PC-3 (cell line): ENCODE measurements around the gene SAAL1. TPM values are rescaled to one million over a fixed set of nuclear protein-coding genes. Genes with fewer than 3 reads are reported as not detected.

Experiments used
- ATAC-seq: fragments of 200-7000 bp; cut with Tn5 transposase; 2 replicates; pipeline ENCODE4 v1.9.1; 2020; ENCODE audit warnings: mild to moderate bottlenecking, moderate library complexity
- BruUV-seq: library from RNA; stranded (reverse); fragments of 400-500 nt; replicated peaks from 2 replicates; lab custom pipeline; 2021; lab: Mats Ljungman, UMichigan
- CTCF ChIA-PET: fragments of 300-600 bp; sonication (Branson Sonifier 250); formaldehyde crosslinking; loops from one replicate; lab custom pipeline; 2022; ENCODE audit warnings: antibody characterized with exemption; lab: Charles Lee
- POLR2A ChIA-PET: fragments of 300-600 bp; sonication (Branson Sonifier 250); formaldehyde crosslinking; loops from one replicate; lab custom pipeline; 2022; ENCODE audit warnings: antibody characterized with exemption; ENCODE audit not compliant: unreplicated experiment; lab: Charles Lee
- DNase-seq: peaks from one replicate; pipeline ENCODE4 v3.0.0-alpha.2; 2015
- H2AFZ ChIP-seq: fragments of 300-600 bp; sonication (generic); 2 replicates; pipeline ENCODE4 v1.6.0; 2016; ENCODE audit warnings: antibody characterized with exemption, low read length
- H3F3A ChIP-seq: fragments of 300-600 bp; sonication (generic); one replicate; pipeline ENCODE4 v1.6.0; 2017; ENCODE audit warnings: antibody characterized with exemption, low read length, control low read depth, mild to moderate bottlenecking; ENCODE audit not compliant: unreplicated experiment
- H3K27ac ChIP-seq: fragments of 300-600 bp; sonication (generic); 2 replicates; pipeline ENCODE4 v1.5.1; 2016; ENCODE audit warnings: mild to moderate bottlenecking, low read length
- H3K27me3 ChIP-seq: fragments of 300-600 bp; sonication (generic); 2 replicates; pipeline ENCODE4 v1.6.1; 2016; ENCODE audit warnings: low read length, mixed read lengths
- H3K36me3 ChIP-seq: fragments of 300-600 bp; sonication (generic); 2 replicates; pipeline ENCODE4 v1.6.1; 2016; ENCODE audit warnings: low read depth, mixed run types, low read length, mixed read lengths
- H3K4me1 ChIP-seq: fragments of 300-600 bp; sonication (generic); 2 replicates; pipeline ENCODE4 v1.5.1; 2016; ENCODE audit warnings: low read length; ENCODE audit not compliant: insufficient read depth
- H3K4me2 ChIP-seq: fragments of 300-600 bp; sonication (generic); 2 replicates; pipeline ENCODE4 v1.6.0; 2016; ENCODE audit warnings: low read length
- H3K4me3 ChIP-seq: fragments of 300-600 bp; sonication (generic); 2 replicates; pipeline ENCODE4 v1.5.1; 2016; ENCODE audit warnings: mild to moderate bottlenecking, low read length, mixed read lengths
- H3K79me2 ChIP-seq: fragments of 300-600 bp; sonication (generic); 2 replicates; pipeline ENCODE4 v1.6.1; 2017; ENCODE audit warnings: low read length, mixed read lengths
- H3K9ac ChIP-seq: fragments of 300-600 bp; sonication (generic); 2 replicates; pipeline ENCODE4 v1.6.0; 2016; ENCODE audit warnings: mild to moderate bottlenecking, low read length
- H3K9me2 ChIP-seq: fragments of 300-600 bp; sonication (generic); replicated peaks from 2 replicates; pipeline ENCODE4 v1.6.1; 2016; ENCODE audit warnings: mixed run types, low read length, mixed read lengths
- H3K9me3 ChIP-seq: fragments of 300-600 bp; sonication (generic); 2 replicates; pipeline ENCODE4 v1.6.1; 2016; ENCODE audit warnings: low read length, mixed read lengths
- H4K20me1 ChIP-seq: fragments of 300-600 bp; sonication (generic); 2 replicates; pipeline ENCODE4 v1.6.1; 2016; ENCODE audit warnings: low read length, mixed read lengths
- EZH2 ChIP-seq: fragments of 300-600 bp; sonication (generic); IDR thresholded peaks from one replicate; pipeline ENCODE4 v1.6.1; 2017; ENCODE audit warnings: antibody characterized with exemption, mild to moderate bottlenecking, low read length; ENCODE audit not compliant: unreplicated experiment
- EZH2phosphoT487 ChIP-seq: fragments of 300-600 bp; sonication (generic); IDR thresholded peaks from 2 replicates; pipeline ENCODE4 v1.6.1; 2018; ENCODE audit warnings: mild to moderate bottlenecking, antibody characterized with exemption, low read length, borderline replicate concordance
- intact Hi-C: fragments of 100-400 bp; cut with micrococcal nuclease; formaldehyde crosslinking; loops from 2 replicates; pipeline ENCODE4 v1.9.0; 2023
- total RNA-seq: library from RNA; depleted of rRNA; stranded (reverse); fragments of >200 nt; gene quantifications from 2 replicates; pipeline ENCODE4 v1.2.3, GENCODE V29; 2014
- TF ChIP-seq, protein P1 (sequence below): fragments of 300-600 bp; sonication (generic); conservative IDR thresholded peaks from 2 replicates; pipeline ENCODE4 v1.5.1; 2017; ENCODE audit warnings: antibody characterized with exemption, low read depth, mild to moderate bottlenecking, low read length

Gene SAAL1
- total RNA-seq, 1 experiment from 2014 or later = 25.4 TPM

DNA sequence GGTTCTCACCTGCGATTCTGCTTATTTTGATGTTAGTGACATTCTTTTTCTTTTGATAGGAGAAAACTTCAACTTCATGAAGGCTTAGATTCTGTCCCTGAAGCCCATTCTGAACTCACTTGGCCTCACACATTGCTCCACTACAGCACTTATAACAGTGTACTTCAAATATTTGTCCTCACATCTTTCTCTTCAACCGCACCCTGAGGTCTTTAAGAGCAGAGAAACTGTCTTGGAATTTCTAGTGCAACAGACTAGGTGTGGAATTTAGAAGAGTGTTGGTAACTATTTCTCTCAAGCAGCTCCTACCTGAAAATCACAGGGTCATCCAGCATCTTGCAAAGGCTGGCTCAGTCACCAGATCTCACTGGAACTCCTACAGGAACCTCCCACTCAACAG, 34.3 kb upstream of the SAAL1 start:
- no peak for DNase-seq
- Histone ChIP-seq H3K79me2 (no peaks in the 10 kb centered on the region), H3K9ac (no peak overlapping the region), H3K36me3 (no peaks in the 10 kb centered on the region), H3K4me1 (0 out of 2 replicates have a peak, but pooled peaks cover 3% of the 10 kb centered on the region), H3K4me2 (no peak overlapping the region), H3K9me3 (no peaks in the 10 kb centered on the region), H4K20me1 (no peaks in the 10 kb centered on the region), H3K27ac (no peak overlapping the region), H3K27me3 (peaks cover 34% of the 10 kb centered on the region), H3F3A (no peaks in the 10 kb centered on the region), H3K9me2 (no peaks in the 10 kb centered on the region), H3K4me3 (no peak overlapping the region), H2AFZ (no peak overlapping the region)
- TF ChIP-seq EZH2phosphoT487 (no peak), EZH2 (no peak)
- TF ChIP-seq, protein P1, sequence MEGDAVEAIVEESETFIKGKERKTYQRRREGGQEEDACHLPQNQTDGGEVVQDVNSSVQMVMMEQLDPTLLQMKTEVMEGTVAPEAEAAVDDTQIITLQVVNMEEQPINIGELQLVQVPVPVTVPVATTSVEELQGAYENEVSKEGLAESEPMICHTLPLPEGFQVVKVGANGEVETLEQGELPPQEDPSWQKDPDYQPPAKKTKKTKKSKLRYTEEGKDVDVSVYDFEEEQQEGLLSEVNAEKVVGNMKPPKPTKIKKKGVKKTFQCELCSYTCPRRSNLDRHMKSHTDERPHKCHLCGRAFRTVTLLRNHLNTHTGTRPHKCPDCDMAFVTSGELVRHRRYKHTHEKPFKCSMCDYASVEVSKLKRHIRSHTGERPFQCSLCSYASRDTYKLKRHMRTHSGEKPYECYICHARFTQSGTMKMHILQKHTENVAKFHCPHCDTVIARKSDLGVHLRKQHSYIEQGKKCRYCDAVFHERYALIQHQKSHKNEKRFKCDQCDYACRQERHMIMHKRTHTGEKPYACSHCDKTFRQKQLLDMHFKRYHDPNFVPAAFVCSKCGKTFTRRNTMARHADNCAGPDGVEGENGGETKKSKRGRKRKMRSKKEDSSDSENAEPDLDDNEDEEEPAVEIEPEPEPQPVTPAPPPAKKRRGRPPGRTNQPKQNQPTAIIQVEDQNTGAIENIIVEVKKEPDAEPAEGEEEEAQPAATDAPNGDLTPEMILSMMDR = no peak
- BruUV-seq = no TSS peak
- CTCF ChIA-PET = no interaction called here
- no peak for ATAC-seq
- intact Hi-C loops = no loop called here
- POLR2A ChIA-PET = no interaction called here

GRCh38 chr11:18137186-18137800, 31.4 kb upstream of the SAAL1 start:
- no peaks in the 10 kb centered on the region for H3K79me2 ChIP-seq
- TF ChIP-seq EZH2phosphoT487 (no peak), EZH2 (no peak)
- TF ChIP-seq, protein P1 = no peak
- H3F3A ChIP-seq = no peaks in the 10 kb centered on the region
- no peak overlapping the region for H3K9ac ChIP-seq
- peaks cover 54% of the 10 kb centered on the region for H3K27me3 ChIP-seq
- H3K9me3 ChIP-seq = no peaks in the 10 kb centered on the region
- CTCF ChIA-PET = no interaction called here
- POLR2A ChIA-PET = no interaction called here
- H4K20me1 ChIP-seq = no peaks in the 10 kb centered on the region
- no peak overlapping the region for H3K4me3 ChIP-seq
- ATAC-seq = no peak
- H2AFZ ChIP-seq = no peak overlapping the region
- no peak overlapping the region for H3K4me2 ChIP-seq
- intact Hi-C loops = no loop called here
- no TSS peak for BruUV-seq
- no peak for DNase-seq
- no peak overlapping the region for H3K27ac ChIP-seq
- H3K9me2 ChIP-seq = no peaks in the 10 kb centered on the region
- no peaks in the 10 kb centered on the region for H3K4me1 ChIP-seq
- H3K36me3 ChIP-seq = no peaks in the 10 kb centered on the region

- Histone ChIP-seq H3K27me3 (peaks cover 52% of the 10 kb centered on the region), H3K4me2 (no peak overlapping the region), H3K9ac (no peak overlapping the region), H3K4me1 (no peaks in the 10 kb centered on the region), H3K9me2 (no peaks in the 10 kb centered on the region), H3K36me3 (no peaks in the 10 kb centered on the region), H4K20me1 (no peaks in the 10 kb centered on the region), H3K9me3 (no peaks in the 10 kb centered on the region), H3K4me3 (no peak overlapping the region), H3K79me2 (no peaks in the 10 kb centered on the region), H3K27ac (no peak overlapping the region), H2AFZ (no peak overlapping the region), H3F3A (no peaks in the 10 kb centered on the region)
- ChIA-PET POLR2A (no interaction called here), CTCF (no interaction called here)
- no peak for DNase-seq
- intact Hi-C loops = no loop called here
- no peak for ATAC-seq
- BruUV-seq = no TSS peak
- no peak for TF ChIP-seq EZH2
- TF ChIP-seq, protein P1 = no peak
- no peak for TF ChIP-seq EZH2phosphoT487
Observed at GRCh38 chr11:18135308-18135707, 29.4 kb upstream of the SAAL1 start.
